CD4-positive, alpha-beta T cell treated with Interleukin-21 for 1 hour (primary cell): ENCODE data around the gene AP2S1.
A peak's percentile ranks its signal among the peaks of the same experiment; 100 is the strongest.
"Not testable (repeated sequence)": the region's sequence is repeated elsewhere in the genome, so short reads cannot be mapped to it uniquely, and the experiment has no call there.

ENCODE experiments used
- DNase-seq: peaks from one replicate; pipeline ENCODE4 v3.0.0-alpha.2; 2020

AP2S1 gene

GRCh38 chr19:46866407-46867136, 15.9 kb upstream of the AP2S1 start:
- no peak for DNase-seq

- DNase-seq = no peak
Observed at GRCh38 chr19:46863818-46864629, 13.4 kb upstream of the AP2S1 start.

GRCh38 chr19:46862974-46863632, 12.5 kb upstream of the AP2S1 start:
- no peak for DNase-seq

GRCh38 chr19:46862503-46862834, 11.8 kb upstream of the AP2S1 start:
- no peak for DNase-seq

GRCh38 chr19:46861691-46862502, 11.3 kb upstream of the AP2S1 start:
- no peak for DNase-seq

GRCh38 chr19:46860846-46861690, 10.4 kb upstream of the AP2S1 start, which contains the start of gene ARHGAP35:
Gene ARHGAP35 (plus strand): TSS chr19:46860997. CDS start chr19:46918676, 57,679 bp downstream.
- peak; percentile 88 for DNase-seq

GRCh38 chr19:46860125-46860845, 9.6 kb upstream of the AP2S1 start:
- DNase-seq = peak; percentile 95

GRCh38 chr19:46859637-46860124, 9.0 kb upstream of the AP2S1 start:
- no peak for DNase-seq

- DNase-seq = peak; percentile 93
Observed at GRCh38 chr19:46856062-46857022, 5.7 kb upstream of the AP2S1 start.

GRCh38 chr19:46854698-46855097, 4.1 kb upstream of the AP2S1 start:
- DNase-seq = not testable (repeated sequence)

GRCh38 chr19:46852830-46853229, 2.2 kb upstream of the AP2S1 start:
- DNase-seq = no peak

- no peak for DNase-seq
Observed at GRCh38 chr19:46849610-46850009, 1.0 kb downstream of the AP2S1 start.

GRCh38 chr19:46848389-46848788, 2.3 kb downstream of the AP2S1 start:
- DNase-seq = no peak

- DNase-seq = no peak
Observed at GRCh38 chr19:46847528-46847927, 3.1 kb downstream of the AP2S1 start.

GRCh38 chr19:46845959-46846459, 4.6 kb downstream of the AP2S1 start:
- no peak for DNase-seq

GRCh38 chr19:46844067-46844489, 6.6 kb downstream of the AP2S1 start:
- no peak for DNase-seq

- no peak for DNase-seq
Observed at GRCh38 chr19:46842791-46843190, 7.9 kb downstream of the AP2S1 start.

GRCh38 chr19:46841458-46842083, 9.1 kb downstream of the AP2S1 start:
- no peak for DNase-seq

GRCh38 chr19:46840498-46840942, 10.1 kb downstream of the AP2S1 start:
- peak; percentile 67 for DNase-seq
